Naive thymus-derived CD4-positive, alpha-beta T cell (primary cell): ENCODE data around the gene MAPKAP1. TPM values are rescaled to one million over a fixed set of nuclear protein-coding genes. Genes with fewer than 3 reads are reported as not detected.

ENCODE experiments used
- ATAC-seq: fragments of 150-1000 bp; cut with Tn5 transposase; 2 replicates; pipeline ENCODE4 v1.10.0; 2021; ENCODE audit warnings: mild to moderate bottlenecking, moderate library complexity
- CTCF ChIA-PET: fragments of 350-600 bp; sonication (Branson Sonifier 250); formaldehyde crosslinking; loops from one replicate; lab custom pipeline; 2021; ENCODE audit warnings: antibody characterized with exemption; lab: Charles Lee
- POLR2A ChIA-PET: fragments of 350-600 bp; sonication (Branson Sonifier 250); formaldehyde crosslinking; loops from one replicate; lab custom pipeline; 2021; ENCODE audit warnings: antibody characterized with exemption, inconsistent platforms; lab: Charles Lee
- DNase-seq, 9 donors: peaks; one replicate each; pipeline versions ENCODE4 v3.0.0 to v3.0.0-alpha.2; 2020 to 2022; ENCODE audit warnings: mixed read lengths in 1 of 9
- H3K27ac ChIP-seq: one replicate; pipeline ENCODE4 v1.7.0; 2013; ENCODE audit warnings: mild to moderate bottlenecking, low read depth, low read length, moderate library complexity
- H3K27me3 ChIP-seq, 2 donors: one replicate each; pipeline ENCODE4 v1.7.0; 2013; ENCODE audit warnings: low read length in 2 of 2, mild to moderate bottlenecking in 2 of 2, moderate library complexity in 2 of 2; ENCODE audit not compliant: control insufficient read depth in 2 of 2, insufficient read depth in 2 of 2
- H3K36me3 ChIP-seq, 3 experiments: 1 replicate in 2 of 3; 2 replicates in 1 of 3; pipeline ENCODE4 v1.7.0; 2013; ENCODE audit warnings: low read length in 3 of 3, mild to moderate bottlenecking in 3 of 3, moderate library complexity in 1 of 3; ENCODE audit not compliant: insufficient read depth in 3 of 3, control insufficient read depth in 2 of 3
- H3K4me1 ChIP-seq, 2 donors: one replicate each; pipeline ENCODE4 v1.7.0; 2013; ENCODE audit warnings: low read length in 2 of 2, mild to moderate bottlenecking in 2 of 2, moderate library complexity in 1 of 2; ENCODE audit not compliant: control insufficient read depth in 2 of 2, insufficient read depth in 2 of 2
- H3K4me3 ChIP-seq: 2 replicates; pipeline ENCODE4 v1.7.0; 2013; ENCODE audit warnings: mild to moderate bottlenecking, low read length
- H3K9me3 ChIP-seq, 3 experiments: 1 replicate in 2 of 3; 2 replicates in 1 of 3; pipeline ENCODE4 v1.7.0; 2013; ENCODE audit warnings: low read length in 3 of 3; ENCODE audit not compliant: control insufficient read depth in 2 of 3
- H3K27ac Mint-ChIP-seq, 9 donors: one replicate each; pipeline ENCODE4 v1.8.0; 2020 to 2022; ENCODE audit warnings: mixed read lengths in 9 of 9, mild to moderate bottlenecking in 8 of 9, moderate library complexity in 5 of 9, inconsistent platforms in 2 of 9
- H3K27me3 Mint-ChIP-seq, 5 donors: one replicate each; pipeline ENCODE4 v1.8.0; 2021 to 2022; ENCODE audit warnings: mixed read lengths in 5 of 5, mild to moderate bottlenecking in 1 of 5
- H3K36me3 Mint-ChIP-seq, 5 donors: one replicate each; pipeline ENCODE4 v1.8.0; 2020 to 2022; ENCODE audit warnings: mixed read lengths in 5 of 5, mild to moderate bottlenecking in 3 of 5, inconsistent platforms in 1 of 5
- H3K4me1 Mint-ChIP-seq, 7 donors: one replicate each; pipeline ENCODE4 v1.8.0; 2020 to 2022; ENCODE audit warnings: mixed read lengths in 7 of 7, mild to moderate bottlenecking in 3 of 7, inconsistent platforms in 1 of 7
- H3K4me3 Mint-ChIP-seq, 10 donors: one replicate each; pipeline ENCODE4 v1.8.0; 2020 to 2022; ENCODE audit warnings: mild to moderate bottlenecking in 10 of 10, mixed read lengths in 10 of 10, moderate library complexity in 6 of 10, inconsistent platforms in 2 of 10
- H3K9me3 Mint-ChIP-seq, 11 donors: one replicate each; pipeline ENCODE4 v1.8.0; 2020 to 2022; ENCODE audit warnings: mixed read lengths in 11 of 11, mild to moderate bottlenecking in 4 of 11, inconsistent platforms in 1 of 11, moderate library complexity in 1 of 11
- intact Hi-C, 2 donors: fragments of 100-400 bp; cut with micrococcal nuclease; formaldehyde crosslinking; loops; one replicate each; pipeline ENCODE4 v1.15.1; 2023
- polyA plus RNA-seq, 2 donors: library from polyadenylated mRNA; unstranded; fragments of 300-500 nt; fragmentation: Illumina TruSeq; gene quantifications; one replicate each; pipeline ENCODE4 v1.2.3, GENCODE V29; 2021
- total RNA-seq, 6 experiments: library from RNA in 5 of 6; stranded (reverse) in 5 of 6; gene quantifications; 1 replicate in 5 of 6; 2 replicates in 1 of 6; pipeline ENCODE4 v1.2.3 and lab custom pipeline; 2021 to 2026

MAPKAP1 gene
- total and polyA plus RNA-seq, 7 experiments from 2014 or later: 41.3 to 73.6 (median 55.8) TPM

GRCh38 chr9:125680445-125680844 lies 26.6 kb downstream of the MAPKAP1 start:
- H3K9me3 Mint-ChIP-seq: peaks cover 0 to 2% (median 0%) of the 10 kb centered on the region in 11 donors
- no peak overlapping the region for H3K27ac Mint-ChIP-seq
- H3K27me3 Mint-ChIP-seq: no peaks in the 10 kb centered on the region

GRCh38 chr9:125679597-125680189 lies 27.3 kb downstream of the MAPKAP1 start:
- CTCF ChIA-PET: no interaction called here
- H3K27ac Mint-ChIP-seq: no peak overlapping the region
- no peak for DNase-seq
- H3K4me3 ChIP-seq: no peak overlapping the region
- no peak overlapping the region for H3K27ac ChIP-seq
- no peak for ATAC-seq
- POLR2A ChIA-PET: no interaction called here
- H3K4me1 Mint-ChIP-seq: peaks cover 6 to 47% (median 28%) of the 10 kb centered on the region in 7 donors
- no peaks in the 10 kb centered on the region for H3K27me3 Mint-ChIP-seq
- intact Hi-C loops: no loop called here
- no peaks in the 10 kb centered on the region for H3K4me1 ChIP-seq
- no peak overlapping the region for H3K4me3 Mint-ChIP-seq
- no peaks in the 10 kb centered on the region for H3K9me3 Mint-ChIP-seq
- no peaks in the 10 kb centered on the region for H3K9me3 ChIP-seq
- H3K36me3 ChIP-seq: peaks cover 0 to 3% (median 0%) of the 10 kb centered on the region in 3 experiments
- H3K36me3 Mint-ChIP-seq: peaks cover 3 to 23% (median 8%) of the 10 kb centered on the region in 5 donors
- no peaks in the 10 kb centered on the region for H3K27me3 ChIP-seq

More at GRCh38 chr9:125680445-125680844, 26.6 kb downstream of the MAPKAP1 start:
- no peak overlapping the region for H3K27ac ChIP-seq
- no peaks in the 10 kb centered on the region for H3K4me1 ChIP-seq
- intact Hi-C loops: no loop called here
- no peak for ATAC-seq
- H3K4me3 ChIP-seq: no peak overlapping the region
- no peak for DNase-seq
- no peaks in the 10 kb centered on the region for H3K9me3 ChIP-seq
- peaks cover 2 to 49% (median 29%) of the 10 kb centered on the region in 7 donors for H3K4me1 Mint-ChIP-seq
- POLR2A ChIA-PET: interaction anchor here (0.6 kb wide), 1 partner anchor 1024 kb away, joined by 4 read pairs; no protein-coding TSS in a partner anchor
- no peak overlapping the region for H3K4me3 Mint-ChIP-seq
- peaks cover 0 to 4% (median 3%) of the 10 kb centered on the region in 3 experiments for H3K36me3 ChIP-seq
- no peaks in the 10 kb centered on the region for H3K27me3 ChIP-seq
- H3K36me3 Mint-ChIP-seq: peaks cover 7 to 30% (median 15%) of the 10 kb centered on the region in 5 donors
- CTCF ChIA-PET: no interaction called here

- H3K4me1 Mint-ChIP-seq: peaks cover 6 to 27% (median 15%) of the 10 kb centered on the region in 7 donors
- intact Hi-C loops: no loop called here
- Histone ChIP-seq H3K27me3 (no peaks in the 10 kb centered on the region), H3K4me3 (no peak overlapping the region), H3K36me3 (peaks cover 0 to 5% (median 5%) of the 10 kb centered on the region in 3 experiments), H3K27ac (no peak overlapping the region), H3K9me3 (no peaks in the 10 kb centered on the region), H3K4me1 (no peaks in the 10 kb centered on the region)
- no peaks in the 10 kb centered on the region for H3K9me3 Mint-ChIP-seq
- peaks cover 0 to 21% (median 11%) of the 10 kb centered on the region in 5 donors for H3K36me3 Mint-ChIP-seq
- H3K4me3 Mint-ChIP-seq: no peak overlapping the region
- ATAC-seq (no peak), DNase-seq (no peak)
- H3K27me3 Mint-ChIP-seq: no peaks in the 10 kb centered on the region
- ChIA-PET CTCF (interaction anchor here (0.6 kb wide), 1 partner anchor 410 kb away, joined by 3 read pairs; no protein-coding TSS in a partner anchor), POLR2A (no interaction called here)
- H3K27ac Mint-ChIP-seq: no peak overlapping the region
These were observed 31.7 kb downstream of the MAPKAP1 start for GRCh38 chr9:125674981-125675973.

GRCh38 chr9:125672876-125673275 lies 34.1 kb downstream of the MAPKAP1 start:
- POLR2A ChIA-PET: no interaction called here
- CTCF ChIA-PET: no interaction called here

GRCh38 chr9:125663127-125663526 lies 43.9 kb downstream of the MAPKAP1 start:
- ATAC-seq (peak; percentile 53), DNase-seq (no peak)
- Mint-ChIP-seq H3K27ac (peak overlapping the region in 3 of 9 donors; percentile 19 to 61 (median 57)), H3K27me3 (no peaks in the 10 kb centered on the region), H3K36me3 (peaks cover 3 to 38% (median 26%) of the 10 kb centered on the region in 5 donors), H3K4me3 (peak overlapping the region in 1 of 10 donors; percentile 40), H3K4me1 (peaks cover 7 to 20% (median 11%) of the 10 kb centered on the region in 7 donors), H3K9me3 (no peaks in the 10 kb centered on the region)
- Histone ChIP-seq H3K4me1 (no peaks in the 10 kb centered on the region), H3K27ac (no peak overlapping the region), H3K36me3 (peaks cover 0 to 6% (median 3%) of the 10 kb centered on the region in 3 experiments), H3K27me3 (no peaks in the 10 kb centered on the region), H3K9me3 (no peaks in the 10 kb centered on the region), H3K4me3 (no peak overlapping the region)
- intact Hi-C loops: no loop called here
- POLR2A ChIA-PET: no interaction called here
- CTCF ChIA-PET: no interaction called here

More at GRCh38 chr9:125672876-125673275, 34.1 kb downstream of the MAPKAP1 start:
- Histone ChIP-seq H3K4me3 (no peak overlapping the region), H3K9me3 (no peaks in the 10 kb centered on the region), H3K4me1 (no peaks in the 10 kb centered on the region), H3K27ac (no peak overlapping the region), H3K36me3 (peaks cover 0 to 5% (median 5%) of the 10 kb centered on the region in 3 experiments), H3K27me3 (no peaks in the 10 kb centered on the region)
- intact Hi-C loops: no loop called here
- no peaks in the 10 kb centered on the region for H3K27me3 Mint-ChIP-seq
- peaks cover 2 to 27% (median 7%) of the 10 kb centered on the region in 5 donors for H3K36me3 Mint-ChIP-seq
- no peak overlapping the region for H3K4me3 Mint-ChIP-seq
- DNase-seq (no peak), ATAC-seq (no peak)
- H3K4me1 Mint-ChIP-seq: peaks cover 5 to 25% (median 15%) of the 10 kb centered on the region in 7 donors
- H3K27ac Mint-ChIP-seq: peak overlapping the region in 1 of 9 donors; percentile 34
- no peaks in the 10 kb centered on the region for H3K9me3 Mint-ChIP-seq

GRCh38 chr9:125660557-125660956 lies 46.5 kb downstream of the MAPKAP1 start:
- H3K27ac ChIP-seq: no peak overlapping the region
- no peaks in the 10 kb centered on the region for H3K27me3 Mint-ChIP-seq
- no peak for DNase-seq
- ChIA-PET POLR2A (no interaction called here), CTCF (no interaction called here)
- H3K4me1 Mint-ChIP-seq: peaks cover 7 to 30% (median 16%) of the 10 kb centered on the region in 7 donors
- no peak overlapping the region for H3K27ac Mint-ChIP-seq
- no peak overlapping the region for H3K4me3 ChIP-seq
- H3K9me3 Mint-ChIP-seq: no peaks in the 10 kb centered on the region
- no peak for ATAC-seq
- no peak overlapping the region for H3K4me3 Mint-ChIP-seq
- no peaks in the 10 kb centered on the region for H3K4me1 ChIP-seq
- H3K36me3 Mint-ChIP-seq: peaks cover 8 to 48% (median 24%) of the 10 kb centered on the region in 5 donors
- intact Hi-C loops: no loop called here
- H3K27me3 ChIP-seq: no peaks in the 10 kb centered on the region
- H3K36me3 ChIP-seq: peaks cover 0 to 9% (median under 1%) of the 10 kb centered on the region in 3 experiments
- no peaks in the 10 kb centered on the region for H3K9me3 ChIP-seq
